ENCODE results near the gene RNU4-1.

DNA sequence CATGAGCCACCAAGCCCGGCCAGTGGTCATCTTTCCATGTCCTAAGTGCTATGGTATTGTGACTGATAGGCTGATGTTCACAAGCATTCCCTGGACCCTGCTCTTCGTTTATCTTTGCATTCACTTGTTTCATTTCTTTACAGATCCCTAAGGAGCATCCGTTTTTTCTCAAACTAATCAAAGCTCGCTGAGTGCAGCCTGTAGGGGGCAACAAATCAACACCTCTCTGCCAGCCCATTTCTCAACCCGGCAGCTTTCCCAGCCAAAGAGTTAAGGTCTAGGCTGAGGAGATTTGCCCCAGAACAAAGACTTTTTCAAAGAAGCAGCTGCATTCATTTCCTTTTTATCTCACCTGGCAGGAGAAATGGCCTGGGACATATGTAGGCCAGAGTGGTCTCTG is 21.2 kb upstream of the RNU4-1 start:
- TF ChIP-seq, protein P1, sequence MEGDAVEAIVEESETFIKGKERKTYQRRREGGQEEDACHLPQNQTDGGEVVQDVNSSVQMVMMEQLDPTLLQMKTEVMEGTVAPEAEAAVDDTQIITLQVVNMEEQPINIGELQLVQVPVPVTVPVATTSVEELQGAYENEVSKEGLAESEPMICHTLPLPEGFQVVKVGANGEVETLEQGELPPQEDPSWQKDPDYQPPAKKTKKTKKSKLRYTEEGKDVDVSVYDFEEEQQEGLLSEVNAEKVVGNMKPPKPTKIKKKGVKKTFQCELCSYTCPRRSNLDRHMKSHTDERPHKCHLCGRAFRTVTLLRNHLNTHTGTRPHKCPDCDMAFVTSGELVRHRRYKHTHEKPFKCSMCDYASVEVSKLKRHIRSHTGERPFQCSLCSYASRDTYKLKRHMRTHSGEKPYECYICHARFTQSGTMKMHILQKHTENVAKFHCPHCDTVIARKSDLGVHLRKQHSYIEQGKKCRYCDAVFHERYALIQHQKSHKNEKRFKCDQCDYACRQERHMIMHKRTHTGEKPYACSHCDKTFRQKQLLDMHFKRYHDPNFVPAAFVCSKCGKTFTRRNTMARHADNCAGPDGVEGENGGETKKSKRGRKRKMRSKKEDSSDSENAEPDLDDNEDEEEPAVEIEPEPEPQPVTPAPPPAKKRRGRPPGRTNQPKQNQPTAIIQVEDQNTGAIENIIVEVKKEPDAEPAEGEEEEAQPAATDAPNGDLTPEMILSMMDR (IDR thresholded peaks at IDR 0.05; ENCODE audit: low read depth, low read length, missing input control) = no peak
- no peak for TF ChIP-seq NR2F2 (IDR thresholded peaks at IDR 0.05)
- TF ChIP-seq TAF1 (conservative IDR thresholded peaks at IDR 0.05) = no peak
- TF ChIP-seq YY1 (IDR thresholded peaks at IDR 0.05) = no peak
- TF ChIP-seq, protein P2, sequence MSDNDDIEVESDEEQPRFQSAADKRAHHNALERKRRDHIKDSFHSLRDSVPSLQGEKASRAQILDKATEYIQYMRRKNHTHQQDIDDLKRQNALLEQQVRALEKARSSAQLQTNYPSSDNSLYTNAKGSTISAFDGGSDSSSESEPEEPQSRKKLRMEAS (IDR thresholded peaks at IDR 0.05) = no peak
- TF ChIP-seq EGR1 (IDR thresholded peaks at IDR 0.05; ENCODE audit: low read depth in 2 of 2) = no peak
- TF ChIP-seq, protein P3, sequence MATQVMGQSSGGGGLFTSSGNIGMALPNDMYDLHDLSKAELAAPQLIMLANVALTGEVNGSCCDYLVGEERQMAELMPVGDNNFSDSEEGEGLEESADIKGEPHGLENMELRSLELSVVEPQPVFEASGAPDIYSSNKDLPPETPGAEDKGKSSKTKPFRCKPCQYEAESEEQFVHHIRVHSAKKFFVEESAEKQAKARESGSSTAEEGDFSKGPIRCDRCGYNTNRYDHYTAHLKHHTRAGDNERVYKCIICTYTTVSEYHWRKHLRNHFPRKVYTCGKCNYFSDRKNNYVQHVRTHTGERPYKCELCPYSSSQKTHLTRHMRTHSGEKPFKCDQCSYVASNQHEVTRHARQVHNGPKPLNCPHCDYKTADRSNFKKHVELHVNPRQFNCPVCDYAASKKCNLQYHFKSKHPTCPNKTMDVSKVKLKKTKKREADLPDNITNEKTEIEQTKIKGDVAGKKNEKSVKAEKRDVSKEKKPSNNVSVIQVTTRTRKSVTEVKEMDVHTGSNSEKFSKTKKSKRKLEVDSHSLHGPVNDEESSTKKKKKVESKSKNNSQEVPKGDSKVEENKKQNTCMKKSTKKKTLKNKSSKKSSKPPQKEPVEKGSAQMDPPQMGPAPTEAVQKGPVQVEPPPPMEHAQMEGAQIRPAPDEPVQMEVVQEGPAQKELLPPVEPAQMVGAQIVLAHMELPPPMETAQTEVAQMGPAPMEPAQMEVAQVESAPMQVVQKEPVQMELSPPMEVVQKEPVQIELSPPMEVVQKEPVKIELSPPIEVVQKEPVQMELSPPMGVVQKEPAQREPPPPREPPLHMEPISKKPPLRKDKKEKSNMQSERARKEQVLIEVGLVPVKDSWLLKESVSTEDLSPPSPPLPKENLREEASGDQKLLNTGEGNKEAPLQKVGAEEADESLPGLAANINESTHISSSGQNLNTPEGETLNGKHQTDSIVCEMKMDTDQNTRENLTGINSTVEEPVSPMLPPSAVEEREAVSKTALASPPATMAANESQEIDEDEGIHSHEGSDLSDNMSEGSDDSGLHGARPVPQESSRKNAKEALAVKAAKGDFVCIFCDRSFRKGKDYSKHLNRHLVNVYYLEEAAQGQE (IDR thresholded peaks at IDR 0.05) = no peak
